Measurements from ENCODE around the gene TNNI3K.

GRCh38 chr1:74548961-74549750 lies 314.0 kb downstream of the TNNI3K start:
- TF ChIP-seq CTCF (IDR thresholded peaks at IDR 0.05; ENCODE audit: low read length) (no peak), EZH2 (IDR thresholded peaks at IDR 0.05; ENCODE audit: borderline replicate concordance, low read length) (no peak)

Measured in OCI-LY1 (cell line).